GM18873 (cell line): ENCODE results near the gene TRAF1.
A peak's percentile ranks its signal among the peaks of the same experiment; 100 is the strongest.
"Not testable (repeated sequence)": the region's sequence is repeated elsewhere in the genome, so short reads cannot be mapped to it uniquely, and the experiment has no call there.

Experiments
- ATAC-seq: cut with Tn5 transposase; IDR thresholded peaks from one replicate; pipeline ENCODE4 v1.9.1; 2021; ENCODE audit warnings: mild to moderate bottlenecking, moderate library complexity, moderate number of reproducible peaks; ENCODE audit not compliant: unreplicated experiment, low FRiP score

TRAF1 gene

GRCh38 chr9:120926397-120926928 is at the start of gene TRAF1:
Gene TRAF1, minus strand, starts transcription at chr9:120926796. Its CDS starts 721 bp downstream, at chr9:120926075.
- ATAC-seq, result peak; percentile 12

GRCh38 chr9:120974921-120975320 is 48.3 kb upstream of the TRAF1 start:
- no peak for ATAC-seq

GRCh38 chr9:120974181-120974580 is 47.6 kb upstream of the TRAF1 start:
- no peak for ATAC-seq

- no peak for ATAC-seq
Observed at GRCh38 chr9:120971938-120972337, 45.3 kb upstream of the TRAF1 start.

GRCh38 chr9:120971471-120971870 is 44.9 kb upstream of the TRAF1 start:
- ATAC-seq, result not testable (repeated sequence)

GRCh38 chr9:120970244-120970643 is 43.6 kb upstream of the TRAF1 start:
- ATAC-seq, result no peak

GRCh38 chr9:120966013-120966369 is 39.4 kb upstream of the TRAF1 start:
- ATAC-seq, result no peak

GRCh38 chr9:120965344-120966012 is 38.9 kb upstream of the TRAF1 start:
- no peak for ATAC-seq

GRCh38 chr9:120961936-120962335 is 35.3 kb upstream of the TRAF1 start:
- no peak for ATAC-seq

- no peak for ATAC-seq
Observed at GRCh38 chr9:120960001-120960400, 33.4 kb upstream of the TRAF1 start.

GRCh38 chr9:120956862-120957261 is 30.3 kb upstream of the TRAF1 start:
- ATAC-seq, result no peak

- no peak for ATAC-seq
Observed at GRCh38 chr9:120951960-120952618, 25.5 kb upstream of the TRAF1 start.

- no peak for ATAC-seq
Observed at GRCh38 chr9:120950421-120951388, 24.1 kb upstream of the TRAF1 start.

GRCh38 chr9:120949290-120949689 is 22.7 kb upstream of the TRAF1 start:
- no peak for ATAC-seq

GRCh38 chr9:120948824-120949223 is 22.2 kb upstream of the TRAF1 start:
- ATAC-seq, result no peak

- no peak for ATAC-seq
Observed at GRCh38 chr9:120947222-120947621, 20.6 kb upstream of the TRAF1 start.

- ATAC-seq, result no peak
Observed at GRCh38 chr9:120946259-120946658, 19.7 kb upstream of the TRAF1 start.

- ATAC-seq, result no peak
Observed at GRCh38 chr9:120944948-120945347, 18.4 kb upstream of the TRAF1 start.

GRCh38 chr9:120944434-120944843 is 17.8 kb upstream of the TRAF1 start:
- ATAC-seq, result peak; percentile 90

- ATAC-seq, result no peak
Observed at GRCh38 chr9:120942186-120943001, 15.8 kb upstream of the TRAF1 start.
